ENCODE results near the gene MLLT3.

The MLLT3 gene

DNA sequence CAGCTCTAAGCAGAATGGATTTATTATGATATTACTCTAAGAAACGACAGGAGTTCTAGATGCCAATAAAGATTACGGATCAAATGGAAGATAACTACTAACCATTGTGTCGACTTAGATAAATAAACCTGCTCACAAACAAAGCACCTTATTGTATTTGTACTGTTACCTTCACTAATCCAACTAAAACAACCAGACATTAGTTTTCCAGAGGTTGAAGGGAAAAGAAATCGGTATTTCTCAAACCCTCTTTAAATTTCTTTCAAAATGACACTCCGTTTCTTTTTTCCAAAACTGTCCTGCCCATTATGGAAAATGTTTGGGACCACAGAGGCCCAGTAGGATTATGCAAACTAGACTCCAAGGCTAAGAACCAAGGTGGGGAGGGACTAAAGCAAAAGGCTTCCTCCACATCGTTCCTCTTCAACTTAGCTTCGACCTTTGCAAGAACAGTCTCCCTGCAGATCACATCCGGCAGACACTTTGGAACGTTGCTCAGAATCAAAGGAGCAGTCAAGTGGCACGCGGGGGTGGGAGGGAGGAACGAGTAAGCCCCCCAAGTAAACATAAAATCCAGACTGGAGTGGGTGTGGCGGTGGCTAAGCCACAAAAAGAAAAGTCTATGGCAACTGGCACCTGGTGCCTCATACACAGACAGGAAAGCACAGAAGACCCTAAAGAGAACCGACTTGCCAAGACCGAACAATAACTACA, 2.7 kb downstream of the MLLT3 start:
- no peak for TF ChIP-seq POU2F2 (IDR thresholded peaks at IDR 0.05; ENCODE audit: low read depth, low read length)
- no peak for TF ChIP-seq POLR2AphosphoS5 (IDR thresholded peaks at IDR 0.05; ENCODE audit: low read depth, low read length)
- no peak for TF ChIP-seq PAX5 (IDR thresholded peaks at IDR 0.05; ENCODE audit: insufficient read depth, low read length, severe bottlenecking)
- no peak for TF ChIP-seq SPI1 (IDR thresholded peaks at IDR 0.05; ENCODE audit: low read depth, low read length)
- no peak for TF ChIP-seq TAF1 (IDR thresholded peaks at IDR 0.05; ENCODE audit: low read depth, low read length)
- no peak for TF ChIP-seq POLR2A (IDR thresholded peaks at IDR 0.05; ENCODE audit: low read depth, low read length)
- no peak for DNase-seq (ENCODE audit: insufficient read length, low spot score)
- peak; percentile 20 for FAIRE-seq

GRCh38 chr9:20618361-20618802, 3.9 kb downstream of the MLLT3 start:
- FAIRE-seq, result peak; percentile 45
- TF ChIP-seq POU2F2 (IDR thresholded peaks at IDR 0.05; ENCODE audit: low read depth, low read length), result no peak
- TF ChIP-seq POLR2A (IDR thresholded peaks at IDR 0.05; ENCODE audit: low read depth, low read length), result no peak
- no peak for TF ChIP-seq SPI1 (IDR thresholded peaks at IDR 0.05; ENCODE audit: low read depth, low read length)
- no peak for TF ChIP-seq PAX5 (IDR thresholded peaks at IDR 0.05; ENCODE audit: insufficient read depth, low read length, severe bottlenecking)
- TF ChIP-seq TAF1 (IDR thresholded peaks at IDR 0.05; ENCODE audit: low read depth, low read length), result no peak
- no peak for TF ChIP-seq POLR2AphosphoS5 (IDR thresholded peaks at IDR 0.05; ENCODE audit: low read depth, low read length)
- DNase-seq (ENCODE audit: insufficient read length, low spot score), result no peak

- peak; percentile 13 for FAIRE-seq
- TF ChIP-seq POLR2A (IDR thresholded peaks at IDR 0.05; ENCODE audit: low read depth, low read length) (no peak), SPI1 (IDR thresholded peaks at IDR 0.05; ENCODE audit: low read depth, low read length) (no peak), POLR2AphosphoS5 (IDR thresholded peaks at IDR 0.05; ENCODE audit: low read depth, low read length) (no peak), TAF1 (IDR thresholded peaks at IDR 0.05; ENCODE audit: low read depth, low read length) (no peak), PAX5 (IDR thresholded peaks at IDR 0.05; ENCODE audit: insufficient read depth, low read length, severe bottlenecking) (no peak), POU2F2 (IDR thresholded peaks at IDR 0.05; ENCODE audit: low read depth, low read length) (no peak)
Observed at GRCh38 chr9:20616808-20617207, 5.5 kb downstream of the MLLT3 start.

DNA sequence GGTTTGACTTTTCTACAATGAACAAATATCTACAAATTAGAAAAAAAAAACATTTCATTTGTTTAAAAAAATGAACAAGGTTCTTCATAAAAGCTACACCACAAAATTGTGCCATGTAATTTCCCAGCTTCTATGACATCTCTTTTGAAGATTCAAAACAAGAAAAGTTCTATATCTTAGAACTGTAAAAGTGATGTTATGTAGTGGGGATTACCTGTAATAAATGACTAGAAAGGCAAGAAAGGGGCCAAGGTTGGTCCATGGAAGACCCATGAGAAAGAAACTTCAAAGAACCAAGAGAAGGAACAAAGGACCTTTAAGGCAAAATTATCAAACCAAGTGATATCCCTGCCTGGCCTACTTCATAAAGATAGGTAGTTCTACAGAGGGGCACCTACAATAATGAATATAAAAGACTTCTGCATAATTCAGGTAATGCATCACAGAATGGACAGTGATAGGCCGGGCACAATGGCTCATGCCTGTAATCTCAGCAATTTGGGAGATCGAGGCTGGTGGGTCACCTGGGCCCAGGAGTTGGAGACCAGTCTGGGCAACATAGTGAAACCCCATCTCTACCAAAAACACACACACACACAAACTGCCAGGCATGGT, 7.6 kb downstream of the MLLT3 start:
- DNase-seq (ENCODE audit: insufficient read length, low spot score), result no peak
- FAIRE-seq, result peak; percentile 9
- no peak for TF ChIP-seq PAX5 (IDR thresholded peaks at IDR 0.05; ENCODE audit: insufficient read depth, low read length, severe bottlenecking)
- TF ChIP-seq POLR2A (IDR thresholded peaks at IDR 0.05; ENCODE audit: low read depth, low read length), result no peak
- TF ChIP-seq POU2F2 (IDR thresholded peaks at IDR 0.05; ENCODE audit: low read depth, low read length), result no peak
- TF ChIP-seq TAF1 (IDR thresholded peaks at IDR 0.05; ENCODE audit: low read depth, low read length), result no peak
- TF ChIP-seq SPI1 (IDR thresholded peaks at IDR 0.05; ENCODE audit: low read depth, low read length), result no peak
- no peak for TF ChIP-seq POLR2AphosphoS5 (IDR thresholded peaks at IDR 0.05; ENCODE audit: low read depth, low read length)

More at GRCh38 chr9:20616808-20617207, 5.5 kb downstream of the MLLT3 start:
- DNase-seq (ENCODE audit: insufficient read length, low spot score), result no peak

DNA sequence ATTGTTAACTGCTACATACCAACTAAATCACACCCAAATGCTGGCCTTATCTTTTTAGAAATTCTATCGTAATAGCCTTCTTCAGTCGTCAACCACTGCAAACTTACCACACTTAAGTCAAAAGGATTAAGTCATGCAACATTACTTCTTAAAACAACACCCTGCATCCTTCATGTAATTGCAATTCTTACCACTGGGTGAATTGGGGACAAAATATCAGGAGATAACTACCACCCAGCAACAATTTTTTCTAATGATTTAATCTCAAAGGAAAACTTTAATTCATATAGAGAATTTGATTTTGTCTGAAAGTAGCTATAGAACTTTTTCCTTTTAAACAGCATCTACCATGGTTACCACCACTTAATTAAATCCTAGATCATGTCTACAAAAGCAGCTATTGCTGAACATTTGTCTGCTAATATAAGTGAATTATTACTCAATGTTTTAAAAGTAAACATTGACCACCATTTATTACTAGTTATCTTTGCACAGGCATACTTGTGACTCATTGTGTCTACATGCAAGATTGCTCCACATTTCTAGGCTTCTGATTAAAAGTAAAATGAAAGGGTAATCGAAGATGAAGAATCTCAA, 10.5 kb downstream of the MLLT3 start:
- no peak for FAIRE-seq
- no peak for DNase-seq (ENCODE audit: insufficient read length, low spot score)
- no peak for TF ChIP-seq POU2F2 (IDR thresholded peaks at IDR 0.05; ENCODE audit: low read depth, low read length)
- TF ChIP-seq SPI1 (IDR thresholded peaks at IDR 0.05; ENCODE audit: low read depth, low read length), result no peak
- TF ChIP-seq TAF1 (IDR thresholded peaks at IDR 0.05; ENCODE audit: low read depth, low read length), result no peak
- TF ChIP-seq POLR2A (IDR thresholded peaks at IDR 0.05; ENCODE audit: low read depth, low read length), result no peak
- TF ChIP-seq POLR2AphosphoS5 (IDR thresholded peaks at IDR 0.05; ENCODE audit: low read depth, low read length), result no peak
- no peak for TF ChIP-seq PAX5 (IDR thresholded peaks at IDR 0.05; ENCODE audit: insufficient read depth, low read length, severe bottlenecking)

GRCh38 chr9:20610591-20610990, 11.7 kb downstream of the MLLT3 start:
- DNase-seq (ENCODE audit: insufficient read length, low spot score), result no peak
- TF ChIP-seq POLR2A (IDR thresholded peaks at IDR 0.05; ENCODE audit: low read depth, low read length) (no peak), SPI1 (IDR thresholded peaks at IDR 0.05; ENCODE audit: low read depth, low read length) (no peak), PAX5 (IDR thresholded peaks at IDR 0.05; ENCODE audit: insufficient read depth, low read length, severe bottlenecking) (no peak), POLR2AphosphoS5 (IDR thresholded peaks at IDR 0.05; ENCODE audit: low read depth, low read length) (no peak), TAF1 (IDR thresholded peaks at IDR 0.05; ENCODE audit: low read depth, low read length) (no peak), POU2F2 (IDR thresholded peaks at IDR 0.05; ENCODE audit: low read depth, low read length) (no peak)
- FAIRE-seq, result peak; percentile 41

DNA sequence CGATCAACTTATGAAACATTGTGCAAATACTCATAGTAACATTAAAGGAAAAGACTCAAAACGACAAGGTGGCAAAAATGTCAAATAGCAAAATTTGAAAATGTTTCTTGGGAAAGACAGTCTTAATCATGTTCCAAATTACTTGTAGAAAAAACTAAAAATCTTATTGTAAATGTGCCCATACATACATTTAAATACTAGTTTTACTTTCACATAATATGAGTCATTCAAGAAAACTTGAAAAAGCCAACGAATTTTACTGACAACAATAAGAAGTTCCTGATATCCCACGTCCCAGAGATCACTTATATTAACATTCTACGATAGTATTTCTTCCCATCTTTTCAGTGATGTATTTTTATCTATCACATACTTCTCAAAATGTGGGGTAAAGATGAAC, 13.7 kb downstream of the MLLT3 start:
- FAIRE-seq (no peak), DNase-seq (ENCODE audit: insufficient read length, low spot score) (no peak)
- no peak for TF ChIP-seq POLR2AphosphoS5 (IDR thresholded peaks at IDR 0.05; ENCODE audit: low read depth, low read length)
- TF ChIP-seq POU2F2 (IDR thresholded peaks at IDR 0.05; ENCODE audit: low read depth, low read length), result no peak
- TF ChIP-seq TAF1 (IDR thresholded peaks at IDR 0.05; ENCODE audit: low read depth, low read length), result no peak
- no peak for TF ChIP-seq POLR2A (IDR thresholded peaks at IDR 0.05; ENCODE audit: low read depth, low read length)
- no peak for TF ChIP-seq SPI1 (IDR thresholded peaks at IDR 0.05; ENCODE audit: low read depth, low read length)
- TF ChIP-seq PAX5 (IDR thresholded peaks at IDR 0.05; ENCODE audit: insufficient read depth, low read length, severe bottlenecking), result no peak

- no peak for TF ChIP-seq POU2F2 (IDR thresholded peaks at IDR 0.05; ENCODE audit: low read depth, low read length)
- DNase-seq (ENCODE audit: insufficient read length, low spot score), result no peak
- peak; percentile 43 for FAIRE-seq
Observed at GRCh38 chr9:20606652-20607051, 15.6 kb downstream of the MLLT3 start.

- DNase-seq (ENCODE audit: insufficient read length, low spot score) (no peak), FAIRE-seq (peak; percentile 95)
Observed at GRCh38 chr9:20604562-20604961, 17.7 kb downstream of the MLLT3 start.

More at GRCh38 chr9:20604562-20604961, 17.7 kb downstream of the MLLT3 start:
- TF ChIP-seq TAF1 (IDR thresholded peaks at IDR 0.05; ENCODE audit: low read depth, low read length) (no peak), SPI1 (IDR thresholded peaks at IDR 0.05; ENCODE audit: low read depth, low read length) (peak; percentile 45; the same call in 1 of the 2 replicates), PAX5 (IDR thresholded peaks at IDR 0.05; ENCODE audit: insufficient read depth, low read length, severe bottlenecking) (no peak), POU2F2 (IDR thresholded peaks at IDR 0.05; ENCODE audit: low read depth, low read length) (no peak)
